GM23338 (cell line): Measurements from ENCODE around the gene FBXO9. TPM values are rescaled to one million over a fixed set of nuclear protein-coding genes. Genes with fewer than 3 reads are reported as not detected.

Source experiments
- ATAC-seq: fragments of 200-7000 bp; cut with Tn5 transposase; 3 replicates; pipeline ENCODE4 v1.9.1; 2020
- DNase-seq: peaks from one replicate; pipeline ENCODE4 v3.0.0-alpha.2; 2015; ENCODE audit warnings: low spot score
- H2AFZ ChIP-seq: fragments of 200-600 bp; sonication (generic); 2 replicates; pipeline ENCODE4 v1.8.0; 2016; ENCODE audit warnings: antibody characterized with exemption, mild to moderate bottlenecking, moderate library complexity
- H3F3A ChIP-seq: fragments of 200-600 bp; sonication (generic); replicated peaks from 2 replicates; pipeline ENCODE4 v1.8.0; 2017; ENCODE audit warnings: antibody characterized with exemption, mixed run types, low read depth
- H3K27ac ChIP-seq: fragments of 200-600 bp; sonication (generic); 2 replicates; pipeline ENCODE4 v1.6.1; 2016; ENCODE audit warnings: low read depth
- H3K27me3 ChIP-seq: fragments of 200-600 bp; sonication (generic); 2 replicates; pipeline ENCODE4 v1.8.0; 2016; ENCODE audit warnings: mild to moderate bottlenecking, mixed run types, moderate library complexity; ENCODE audit not compliant: insufficient read depth
- H3K36me3 ChIP-seq: fragments of 200-600 bp; sonication (generic); 2 replicates; pipeline ENCODE4 v1.8.0; 2016; ENCODE audit warnings: mild to moderate bottlenecking; ENCODE audit not compliant: insufficient read depth
- H3K4me1 ChIP-seq: fragments of 200-600 bp; sonication (generic); 2 replicates; pipeline ENCODE4 v1.8.0; 2016; ENCODE audit warnings: mild to moderate bottlenecking, moderate library complexity; ENCODE audit not compliant: insufficient read depth
- H3K4me2 ChIP-seq: fragments of 200-600 bp; sonication (generic); 2 replicates; pipeline ENCODE4 v1.7.1; 2017; ENCODE audit warnings: mixed run types
- H3K4me3 ChIP-seq: fragments of 200-600 bp; sonication (generic); 2 replicates; pipeline ENCODE4 v1.6.1; 2016; ENCODE audit warnings: mixed run types
- H3K79me2 ChIP-seq: fragments of 200-600 bp; sonication (generic); replicated peaks from 2 replicates; pipeline ENCODE4 v1.8.0; 2017; ENCODE audit warnings: mild to moderate bottlenecking; ENCODE audit not compliant: insufficient read depth
- H3K9me2 ChIP-seq: fragments of 200-600 bp; sonication (generic); 2 replicates; pipeline ENCODE4 v1.8.0; 2017; ENCODE audit not compliant: insufficient read depth
- H4K20me1 ChIP-seq: fragments of 200-600 bp; sonication (generic); replicated peaks from 2 replicates; pipeline ENCODE4 v1.8.0; 2017; ENCODE audit warnings: mild to moderate bottlenecking; ENCODE audit not compliant: insufficient read depth
- H3K27ac Mint-ChIP-seq: 2 replicates; pipeline ENCODE4 v1.8.0; 2020; ENCODE audit warnings: inconsistent platforms, mild to moderate bottlenecking, moderate library complexity, mixed read lengths
- H3K27me3 Mint-ChIP-seq: 3 replicates; pipeline ENCODE4 v1.8.0; 2022; ENCODE audit warnings: low read depth, mild to moderate bottlenecking, moderate library complexity, mixed read lengths, inconsistent platforms; ENCODE audit not compliant: insufficient read depth, poor library complexity
- H3K36me3 Mint-ChIP-seq: 3 replicates; pipeline ENCODE4 v1.8.0; 2021; ENCODE audit warnings: low read depth, mild to moderate bottlenecking, inconsistent platforms, moderate library complexity, mixed read lengths
- H3K4me1 Mint-ChIP-seq: 3 replicates; pipeline ENCODE4 v1.8.0; 2020; ENCODE audit warnings: mild to moderate bottlenecking, inconsistent platforms, mixed read lengths
- H3K4me3 Mint-ChIP-seq: 3 replicates; pipeline ENCODE4 v1.8.0; 2021; ENCODE audit warnings: moderate library complexity, mild to moderate bottlenecking, inconsistent platforms, mixed read lengths
- H3K9me3 Mint-ChIP-seq: 3 replicates; pipeline ENCODE4 v1.8.0; 2020; ENCODE audit warnings: moderate library complexity, mild to moderate bottlenecking, inconsistent platforms, mixed read lengths
- CREB1 ChIP-seq: fragments of 250-450 bp; sonication (Bioruptor Pico); IDR thresholded peaks from 2 replicates; pipeline ENCODE4 v1.5.0; 2020; ENCODE audit warnings: low read depth, mild to moderate bottlenecking, moderate library complexity
- CTCF ChIP-seq, 2 experiments: fragments of 200-600 bp in 1 of 2; sonication (generic) in 1 of 2; conservative IDR thresholded peaks; 2 replicates each; pipeline versions ENCODE4 v1.5.1 to v1.6.1; 2016 to 2017; ENCODE audit warnings: antibody characterized with exemption in 2 of 2, low read depth in 2 of 2, mild to moderate bottlenecking in 2 of 2, moderate library complexity in 1 of 2
- EZH2 ChIP-seq: fragments of 200-600 bp; sonication (generic); IDR thresholded peaks from one replicate; pipeline ENCODE4 v1.8.0; 2017; ENCODE audit warnings: antibody characterized with exemption, mild to moderate bottlenecking, low read depth; ENCODE audit not compliant: unreplicated experiment
- JUNB ChIP-seq: IDR thresholded peaks from one replicate; pipeline ENCODE4 v1.6.1; 2016; ENCODE audit warnings: antibody characterized with exemption; ENCODE audit not compliant: unreplicated experiment
- NANOG ChIP-seq: IDR thresholded peaks from 2 replicates; pipeline ENCODE4 v1.6.1; 2016; ENCODE audit warnings: antibody characterized with exemption, borderline replicate concordance
- STAT1 ChIP-seq: IDR thresholded peaks from one replicate; pipeline ENCODE4 v1.6.1; 2016; ENCODE audit warnings: antibody characterized with exemption; ENCODE audit not compliant: unreplicated experiment
- ZNF114 ChIP-seq: fragments of 250-450 bp; sonication (Bioruptor Pico); IDR thresholded peaks from 2 replicates; pipeline ENCODE4 v1.5.0; 2020; ENCODE audit warnings: mild to moderate bottlenecking, moderate library complexity
- ZNF462 ChIP-seq: fragments of 250-450 bp; sonication (Bioruptor Pico); IDR thresholded peaks from 2 replicates; pipeline ENCODE4 v1.5.0; 2020; ENCODE audit warnings: mild to moderate bottlenecking, moderate library complexity
- polyA plus RNA-seq: library from polyadenylated mRNA; unstranded; fragments of >200 nt; fragmentation: Nextera tagmentation; extraction: Ambion mirVana; gene quantifications from 2 replicates; pipeline ENCODE4 v1.2.1, GENCODE V29; 2016
- total RNA-seq: library from RNA; depleted of rRNA; stranded (reverse); fragments of >200 nt; shearing (Covaris generic); gene quantifications from 2 replicates; pipeline ENCODE4 v1.2.3, GENCODE V29; 2014

The FBXO9 gene
- total and polyA plus RNA-seq, 2 experiments from 2014 or later, result 29.8 to 32.8 TPM

GRCh38 chr6:53112404-53112803 lies 47.2 kb downstream of the FBXO9 start (continued):
- TF ChIP-seq ZNF462 (no peak), ZNF114 (CRISPR knock-in tag) (no peak), JUNB (no peak), NANOG (no peak)

DNA sequence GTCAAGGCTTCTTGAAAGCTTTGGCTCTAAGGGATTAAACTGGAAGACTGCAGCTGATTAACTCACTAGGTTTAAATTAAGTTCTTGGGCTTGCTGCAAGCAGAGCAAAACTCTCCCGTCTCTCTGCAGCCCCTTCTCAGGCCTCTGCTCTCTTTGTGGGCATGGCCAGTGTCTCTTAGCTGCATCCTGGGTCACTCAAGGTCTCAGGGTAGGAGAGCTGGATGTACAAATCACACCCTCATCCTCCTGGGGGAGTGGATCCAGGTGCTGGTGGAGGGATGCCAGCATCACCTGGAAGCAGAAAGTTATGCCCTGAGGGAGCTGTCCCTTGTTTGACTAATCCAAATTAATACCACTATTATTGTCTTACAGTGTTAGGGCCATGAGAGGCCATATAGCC lies 47.7 kb downstream of the FBXO9 start:
- no peaks in the 10 kb centered on the region for H3K27me3 Mint-ChIP-seq
- H3K4me3 ChIP-seq, result no peak overlapping the region
- ATAC-seq, result no peak
- no peaks in the 10 kb centered on the region for H3K27me3 ChIP-seq
- H3K4me1 ChIP-seq, result no peaks in the 10 kb centered on the region
- no peaks in the 10 kb centered on the region for H3K79me2 ChIP-seq
- no peak overlapping the region for H3K27ac Mint-ChIP-seq
- no peak overlapping the region for H2AFZ ChIP-seq
- H3K4me1 Mint-ChIP-seq, result no peaks in the 10 kb centered on the region
- H3K4me3 Mint-ChIP-seq, result no peak overlapping the region
- no peak for DNase-seq
- H3K9me3 Mint-ChIP-seq, result 0 out of 3 replicates have a peak, but pooled peaks cover 6% of the 10 kb centered on the region
- H3K27ac ChIP-seq, result no peak overlapping the region
- no peaks in the 10 kb centered on the region for H3K36me3 Mint-ChIP-seq
- H4K20me1 ChIP-seq, result no peaks in the 10 kb centered on the region
- no peak overlapping the region for H3K4me2 ChIP-seq
- no peaks in the 10 kb centered on the region; the same call in 1 of the 2 replicates for H3K9me2 ChIP-seq
- no peaks in the 10 kb centered on the region for H3F3A ChIP-seq
- H3K36me3 ChIP-seq, result no peaks in the 10 kb centered on the region
- no peak for TF ChIP-seq CREB1 (CRISPR knock-in tag)
- no peak for TF ChIP-seq CTCF (conservative IDR thresholded peaks at IDR 0.05; ENCODE audit: low read depth in 2 of 2)
- TF ChIP-seq ZNF462, result no peak
- TF ChIP-seq STAT1, result no peak
- TF ChIP-seq EZH2, result no peak
- no peak for TF ChIP-seq ZNF114 (CRISPR knock-in tag)
